Measurements from ENCODE around the gene ZSWIM4.

- TF ChIP-seq SIN3A (IDR thresholded peaks at IDR 0.05; ENCODE audit: borderline replicate concordance, insufficient read depth, low read length) (no peak), REST (IDR thresholded peaks at IDR 0.05; ENCODE audit: insufficient read depth in 1 of 2, low read depth in 2 of 2, low read length in 2 of 2) (no peak), POLR2AphosphoS5 (IDR thresholded peaks at IDR 0.05; ENCODE audit: low read depth, low read length) (no peak), TAF1 (IDR thresholded peaks at IDR 0.05; ENCODE audit: borderline replicate concordance, insufficient read depth, low read length) (no peak)
Measured at GRCh38 chr19:13770013-13770635, 25.1 kb upstream of the ZSWIM4 start.
